ENCODE results near the gene PTBP3.
A peak's percentile ranks its signal among the peaks of the same experiment; 100 is the strongest.
"Not testable (repeated sequence)": the region's sequence is repeated elsewhere in the genome, so short reads cannot be mapped to it uniquely, and the experiment has no call there.

Gene PTBP3

GRCh38 chr9:112280904-112281303 lies 52.5 kb downstream of the PTBP3 start:
- Mint-ChIP-seq H3K27me3 (no peaks in the 10 kb centered on the region), H3K4me1 (ENCODE audit: low read depth) (peaks cover 48% of the 10 kb centered on the region), H3K9me3 (ENCODE audit: low read depth) (peaks cover 4% of the 10 kb centered on the region), H3K4me3 (no peak overlapping the region), H3K36me3 (peaks cover 21% of the 10 kb centered on the region), H3K27ac (no peak overlapping the region)

- no peaks in the 10 kb centered on the region for H3K27me3 Mint-ChIP-seq
- H3K4me3 Mint-ChIP-seq, result no peak overlapping the region
- H3K9me3 Mint-ChIP-seq (ENCODE audit: low read depth), result no peaks in the 10 kb centered on the region
- H3K27ac Mint-ChIP-seq, result no peak overlapping the region
- peaks cover 54% of the 10 kb centered on the region for H3K4me1 Mint-ChIP-seq (ENCODE audit: low read depth)
- H3K36me3 Mint-ChIP-seq, result peaks cover 12% of the 10 kb centered on the region
Observed at GRCh38 chr9:112279501-112279900, 53.9 kb downstream of the PTBP3 start.

- Mint-ChIP-seq H3K9me3 (ENCODE audit: low read depth) (no peaks in the 10 kb centered on the region), H3K27ac (no peak overlapping the region), H3K27me3 (no peaks in the 10 kb centered on the region), H3K36me3 (peaks cover 7% of the 10 kb centered on the region), H3K4me1 (ENCODE audit: low read depth) (peaks cover 59% of the 10 kb centered on the region), H3K4me3 (no peak overlapping the region)
Observed at GRCh38 chr9:112278152-112278551, 55.3 kb downstream of the PTBP3 start.

- Mint-ChIP-seq H3K4me1 (ENCODE audit: low read depth) (peaks cover 55% of the 10 kb centered on the region), H3K4me3 (no peak overlapping the region), H3K36me3 (peaks cover 4% of the 10 kb centered on the region), H3K27me3 (no peaks in the 10 kb centered on the region), H3K9me3 (ENCODE audit: low read depth) (no peaks in the 10 kb centered on the region), H3K27ac (no peak overlapping the region)
Observed at GRCh38 chr9:112274600-112274999, 58.8 kb downstream of the PTBP3 start.

GRCh38 chr9:112273876-112274275 lies 59.5 kb downstream of the PTBP3 start:
- Mint-ChIP-seq H3K9me3 (ENCODE audit: low read depth) (no peaks in the 10 kb centered on the region), H3K36me3 (peaks cover 4% of the 10 kb centered on the region), H3K4me1 (ENCODE audit: low read depth) (peaks cover 49% of the 10 kb centered on the region), H3K27ac (peak overlapping the region; percentile 10), H3K27me3 (no peaks in the 10 kb centered on the region), H3K4me3 (no peak overlapping the region)

- peaks cover 29% of the 10 kb centered on the region for H3K4me1 Mint-ChIP-seq (ENCODE audit: low read depth)
- H3K27me3 Mint-ChIP-seq, result no peaks in the 10 kb centered on the region
- H3K4me3 Mint-ChIP-seq, result no peak overlapping the region
- H3K36me3 Mint-ChIP-seq, result peaks cover 4% of the 10 kb centered on the region
- no peak overlapping the region for H3K27ac Mint-ChIP-seq
- no peaks in the 10 kb centered on the region for H3K9me3 Mint-ChIP-seq (ENCODE audit: low read depth)
Observed at GRCh38 chr9:112271466-112272098, 61.8 kb downstream of the PTBP3 start.

GRCh38 chr9:112268413-112268812 lies 65.0 kb downstream of the PTBP3 start:
- H3K4me3 Mint-ChIP-seq, result no peak overlapping the region
- no peaks in the 10 kb centered on the region for H3K9me3 Mint-ChIP-seq (ENCODE audit: low read depth)
- no peaks in the 10 kb centered on the region for H3K27me3 Mint-ChIP-seq
- H3K27ac Mint-ChIP-seq, result no peak overlapping the region
- H3K4me1 Mint-ChIP-seq (ENCODE audit: low read depth), result peaks cover 15% of the 10 kb centered on the region
- peaks cover 3% of the 10 kb centered on the region for H3K36me3 Mint-ChIP-seq

GRCh38 chr9:112267086-112267485 lies 66.3 kb downstream of the PTBP3 start:
- peaks cover 17% of the 10 kb centered on the region for H3K4me1 Mint-ChIP-seq (ENCODE audit: low read depth)
- H3K27ac Mint-ChIP-seq; H3K36me3 Mint-ChIP-seq; H3K27me3 Mint-ChIP-seq; H3K9me3 Mint-ChIP-seq (ENCODE audit: low read depth); H3K4me3 Mint-ChIP-seq: not testable (repeated sequence)

GRCh38 chr9:112265391-112265790 lies 68.0 kb downstream of the PTBP3 start:
- H3K4me3 Mint-ChIP-seq, result no peak overlapping the region
- no peaks in the 10 kb centered on the region for H3K27me3 Mint-ChIP-seq
- H3K9me3 Mint-ChIP-seq (ENCODE audit: low read depth), result no peaks in the 10 kb centered on the region
- H3K36me3 Mint-ChIP-seq, result peaks cover 12% of the 10 kb centered on the region
- H3K27ac Mint-ChIP-seq, result no peak overlapping the region
- H3K4me1 Mint-ChIP-seq (ENCODE audit: low read depth), result peaks cover 26% of the 10 kb centered on the region

GRCh38 chr9:112262577-112262976 lies 70.8 kb downstream of the PTBP3 start:
- H3K4me3 Mint-ChIP-seq, result no peak overlapping the region
- peaks cover 28% of the 10 kb centered on the region for H3K4me1 Mint-ChIP-seq (ENCODE audit: low read depth)
- H3K27me3 Mint-ChIP-seq, result no peaks in the 10 kb centered on the region
- peaks cover 17% of the 10 kb centered on the region for H3K36me3 Mint-ChIP-seq
- H3K27ac Mint-ChIP-seq, result no peak overlapping the region
- H3K9me3 Mint-ChIP-seq (ENCODE audit: low read depth), result no peaks in the 10 kb centered on the region

GRCh38 chr9:112261133-112261532 lies 72.3 kb downstream of the PTBP3 start:
- Mint-ChIP-seq H3K27ac (no peak overlapping the region), H3K4me1 (ENCODE audit: low read depth) (peaks cover 28% of the 10 kb centered on the region), H3K9me3 (ENCODE audit: low read depth) (no peaks in the 10 kb centered on the region), H3K36me3 (peaks cover 17% of the 10 kb centered on the region), H3K27me3 (no peaks in the 10 kb centered on the region), H3K4me3 (no peak overlapping the region)

- no peaks in the 10 kb centered on the region for H3K27me3 Mint-ChIP-seq
- peaks cover 16% of the 10 kb centered on the region for H3K36me3 Mint-ChIP-seq
- no peak overlapping the region for H3K4me3 Mint-ChIP-seq
- H3K9me3 Mint-ChIP-seq (ENCODE audit: low read depth), result no peaks in the 10 kb centered on the region
- H3K27ac Mint-ChIP-seq, result no peak overlapping the region
- H3K4me1 Mint-ChIP-seq (ENCODE audit: low read depth), result peaks cover 20% of the 10 kb centered on the region
Observed at GRCh38 chr9:112258106-112258505, 75.3 kb downstream of the PTBP3 start.

- H3K27me3 Mint-ChIP-seq, result no peaks in the 10 kb centered on the region
- no peak overlapping the region for H3K4me3 Mint-ChIP-seq
- peaks cover 10% of the 10 kb centered on the region for H3K36me3 Mint-ChIP-seq
- H3K9me3 Mint-ChIP-seq (ENCODE audit: low read depth), result no peaks in the 10 kb centered on the region
- no peak overlapping the region for H3K27ac Mint-ChIP-seq
- peaks cover 34% of the 10 kb centered on the region for H3K4me1 Mint-ChIP-seq (ENCODE audit: low read depth)
Observed at GRCh38 chr9:112252194-112252593, 81.2 kb downstream of the PTBP3 start.

- Mint-ChIP-seq H3K4me1 (ENCODE audit: low read depth) (peaks cover 34% of the 10 kb centered on the region), H3K36me3 (peaks cover 10% of the 10 kb centered on the region), H3K9me3 (ENCODE audit: low read depth) (no peaks in the 10 kb centered on the region), H3K27ac (peak overlapping the region; percentile 74), H3K27me3 (no peaks in the 10 kb centered on the region), H3K4me3 (peak overlapping the region; percentile 40)
Observed at GRCh38 chr9:112249277-112249676, 84.1 kb downstream of the PTBP3 start.

GRCh38 chr9:112248722-112249121 lies 84.7 kb downstream of the PTBP3 start:
- H3K27ac Mint-ChIP-seq, result peak overlapping the region; percentile 74
- H3K36me3 Mint-ChIP-seq, result peaks cover 13% of the 10 kb centered on the region

GRCh38 chr9:112247090-112247489 lies 86.3 kb downstream of the PTBP3 start:
- no peak overlapping the region for H3K27ac Mint-ChIP-seq
- peaks cover 28% of the 10 kb centered on the region for H3K4me1 Mint-ChIP-seq (ENCODE audit: low read depth)
- H3K27me3 Mint-ChIP-seq, result no peaks in the 10 kb centered on the region
- H3K4me3 Mint-ChIP-seq, result no peak overlapping the region
- H3K9me3 Mint-ChIP-seq (ENCODE audit: low read depth), result no peaks in the 10 kb centered on the region
- H3K36me3 Mint-ChIP-seq, result peaks cover 16% of the 10 kb centered on the region

More at GRCh38 chr9:112248722-112249121, 84.7 kb downstream of the PTBP3 start:
- Mint-ChIP-seq H3K4me3 (peak overlapping the region; percentile 40), H3K9me3 (ENCODE audit: low read depth) (no peaks in the 10 kb centered on the region), H3K27me3 (no peaks in the 10 kb centered on the region), H3K4me1 (ENCODE audit: low read depth) (peaks cover 33% of the 10 kb centered on the region)
